Uterus (tissue), 4 donors: Measurements from ENCODE around the gene ELL2. TPM values are rescaled to one million over a fixed set of nuclear protein-coding genes. Genes with fewer than 3 reads are reported as not detected.
A peak's percentile ranks its signal among the peaks of the same experiment; 100 is the strongest.

Source experiments
- DNase-seq, 2 donors: peaks; one replicate each; pipeline ENCODE4 v3.0.0-alpha.2; 2019 to 2020
- H3K27ac ChIP-seq, 2 donors: fragments of 200-600 bp; sonication (generic); 1 replicate in 1 of 2; 2 replicates in 1 of 2; pipeline ENCODE4 v1.5.1; 2016 to 2018
- H3K27me3 ChIP-seq, 2 donors: fragments of 200-600 bp; sonication (generic); one replicate each; pipeline ENCODE4 v1.5.1; 2018 to 2019; ENCODE audit warnings: control low read depth in 1 of 2
- H3K36me3 ChIP-seq, 2 donors: fragments of 200-600 bp; sonication (generic); one replicate each; pipeline ENCODE4 v1.5.1; 2019; ENCODE audit warnings: control low read depth in 1 of 2
- H3K4me1 ChIP-seq, 2 donors: fragments of 200-600 bp; sonication (generic); one replicate each; pipeline ENCODE4 v1.5.1; 2018 to 2019; ENCODE audit warnings: control low read depth in 1 of 2
- H3K4me3 ChIP-seq, 2 donors: fragments of 200-600 bp; sonication (generic); 1 replicate in 1 of 2; 2 replicates in 1 of 2; pipeline ENCODE4 v1.5.1; 2018 to 2019; ENCODE audit warnings: mild to moderate bottlenecking in 1 of 2
- H3K9me3 ChIP-seq, 2 donors: fragments of 200-600 bp; sonication (generic); one replicate each; pipeline ENCODE4 v1.5.1; 2019; ENCODE audit warnings: control low read depth in 1 of 2
- POLR2A ChIP-seq, 2 donors: fragments of 450-650 bp; IDR thresholded peaks; one replicate each; pipeline ENCODE4 v1.6.1; 2016; ENCODE audit warnings: antibody characterized with exemption in 2 of 2, mild to moderate bottlenecking in 1 of 2, moderate library complexity in 1 of 2
- intact Hi-C: fragments of 100-400 bp; cut with DNase I; formaldehyde crosslinking; loops from one replicate; pipeline ENCODE4 v1.15.1; 2023; ENCODE audit warnings: low total_unique reads
- total RNA-seq, 4 donors: library from RNA; depleted of rRNA in 3 of 4; stranded (reverse); fragments of >200 nt in 3 of 4; gene quantifications; one replicate each; pipeline versions ENCODE4 v1.1.0 to v1.2.4, GENCODE V29; 2014 to 2023
- TF ChIP-seq, protein P1 (sequence below), 4 experiments: fragments of 200-600 bp in 2 of 4; fragments of 450-650 bp in 2 of 4; sonication (generic) in 2 of 4; IDR thresholded peaks; one replicate each; pipeline ENCODE4 v1.5.1; 2016 to 2019; ENCODE audit warnings: antibody characterized with exemption in 4 of 4, mild to moderate bottlenecking in 2 of 4, moderate library complexity in 1 of 4
- donor health status: DM: yes; HTN: yes; CAD: no.

The ELL2 gene
- total RNA-seq, 4 donors from 2014 or later, result 2.3 to 53.2 (median 16.0) TPM

DNA sequence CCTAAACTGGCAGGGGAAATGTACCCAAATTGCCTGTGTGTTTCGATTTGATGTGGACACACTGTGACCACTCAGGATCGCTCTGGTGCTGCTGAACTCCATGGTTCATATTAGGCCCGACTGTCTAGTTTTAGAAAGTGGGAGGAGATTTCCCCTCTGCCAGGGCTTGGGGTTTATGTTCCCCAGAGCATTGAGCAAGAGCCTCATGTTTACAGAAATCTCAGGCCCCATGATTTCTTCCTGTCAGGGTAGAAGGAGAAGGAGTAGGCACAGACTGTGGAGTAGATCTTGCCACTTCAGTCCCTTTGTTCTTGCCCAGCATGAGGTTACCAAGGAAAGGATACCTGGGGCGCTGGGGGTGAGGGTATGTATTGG lies 98.3 kb downstream of the ELL2 start:
- intact Hi-C loops, result no loop called here
- H3K9me3 ChIP-seq, result no peaks in the 10 kb centered on the region
- no peaks in the 10 kb centered on the region for H3K36me3 ChIP-seq
- no peaks in the 10 kb centered on the region for H3K27me3 ChIP-seq
- TF ChIP-seq, protein P1, sequence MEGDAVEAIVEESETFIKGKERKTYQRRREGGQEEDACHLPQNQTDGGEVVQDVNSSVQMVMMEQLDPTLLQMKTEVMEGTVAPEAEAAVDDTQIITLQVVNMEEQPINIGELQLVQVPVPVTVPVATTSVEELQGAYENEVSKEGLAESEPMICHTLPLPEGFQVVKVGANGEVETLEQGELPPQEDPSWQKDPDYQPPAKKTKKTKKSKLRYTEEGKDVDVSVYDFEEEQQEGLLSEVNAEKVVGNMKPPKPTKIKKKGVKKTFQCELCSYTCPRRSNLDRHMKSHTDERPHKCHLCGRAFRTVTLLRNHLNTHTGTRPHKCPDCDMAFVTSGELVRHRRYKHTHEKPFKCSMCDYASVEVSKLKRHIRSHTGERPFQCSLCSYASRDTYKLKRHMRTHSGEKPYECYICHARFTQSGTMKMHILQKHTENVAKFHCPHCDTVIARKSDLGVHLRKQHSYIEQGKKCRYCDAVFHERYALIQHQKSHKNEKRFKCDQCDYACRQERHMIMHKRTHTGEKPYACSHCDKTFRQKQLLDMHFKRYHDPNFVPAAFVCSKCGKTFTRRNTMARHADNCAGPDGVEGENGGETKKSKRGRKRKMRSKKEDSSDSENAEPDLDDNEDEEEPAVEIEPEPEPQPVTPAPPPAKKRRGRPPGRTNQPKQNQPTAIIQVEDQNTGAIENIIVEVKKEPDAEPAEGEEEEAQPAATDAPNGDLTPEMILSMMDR (IDR thresholded peaks at IDR 0.05), result no peak
- TF ChIP-seq POLR2A (IDR thresholded peaks at IDR 0.05), result peak in 1 of 2 donors; percentile 17
- no peak overlapping the region for H3K4me3 ChIP-seq
- H3K4me1 ChIP-seq, result peaks cover 0 to 8% of the 10 kb centered on the region in 2 donors
- peak in 1 of 2 donors; percentile 56 for DNase-seq
- peak overlapping the region; percentile 31 to 57 for H3K27ac ChIP-seq

DNA sequence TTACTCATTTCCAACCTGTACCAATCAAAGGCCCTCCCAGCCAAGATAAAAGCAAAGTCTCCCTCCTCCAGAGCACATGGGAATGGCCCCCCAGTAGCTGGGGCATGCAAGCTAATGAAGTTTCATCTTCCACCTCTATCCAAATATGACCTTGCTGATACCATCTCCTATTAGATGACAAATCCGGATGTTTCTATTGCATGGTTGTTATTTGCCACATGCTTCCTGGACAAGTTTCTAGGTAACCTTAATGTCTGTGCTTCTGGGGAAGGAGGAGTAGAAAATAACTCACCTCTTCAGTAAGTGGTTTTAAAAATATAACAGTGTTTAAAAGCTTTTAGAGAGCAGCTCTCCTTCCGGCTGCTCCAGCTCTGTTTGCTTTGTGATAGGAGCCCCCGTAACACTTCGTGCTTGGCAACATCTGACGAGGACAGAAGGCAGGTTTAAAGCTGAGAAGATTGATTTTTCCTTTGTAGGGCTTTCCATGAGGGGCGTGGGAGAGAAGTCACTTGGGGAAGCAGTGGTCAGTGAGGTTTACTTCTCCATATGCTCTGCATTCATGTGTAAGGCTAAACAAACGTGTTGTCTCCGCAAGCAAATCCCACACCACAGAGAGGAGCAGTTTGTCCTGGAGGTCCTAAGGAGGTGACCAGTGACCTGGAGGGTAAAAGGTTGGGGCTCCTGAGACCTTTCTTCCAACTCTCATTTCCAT lies 98.8 kb downstream of the ELL2 start:
- Histone ChIP-seq H3K4me1 (peaks cover 0 to 8% of the 10 kb centered on the region in 2 donors), H3K4me3 (no peak overlapping the region), H3K27ac (peak overlapping the region; percentile 31 to 57), H3K9me3 (no peaks in the 10 kb centered on the region), H3K27me3 (no peaks in the 10 kb centered on the region), H3K36me3 (no peaks in the 10 kb centered on the region)
- intact Hi-C loops, result no loop called here
- no peak for DNase-seq
- no peak for TF ChIP-seq POLR2A (IDR thresholded peaks at IDR 0.05)
- TF ChIP-seq, protein P1 (IDR thresholded peaks at IDR 0.05), result no peak

DNA sequence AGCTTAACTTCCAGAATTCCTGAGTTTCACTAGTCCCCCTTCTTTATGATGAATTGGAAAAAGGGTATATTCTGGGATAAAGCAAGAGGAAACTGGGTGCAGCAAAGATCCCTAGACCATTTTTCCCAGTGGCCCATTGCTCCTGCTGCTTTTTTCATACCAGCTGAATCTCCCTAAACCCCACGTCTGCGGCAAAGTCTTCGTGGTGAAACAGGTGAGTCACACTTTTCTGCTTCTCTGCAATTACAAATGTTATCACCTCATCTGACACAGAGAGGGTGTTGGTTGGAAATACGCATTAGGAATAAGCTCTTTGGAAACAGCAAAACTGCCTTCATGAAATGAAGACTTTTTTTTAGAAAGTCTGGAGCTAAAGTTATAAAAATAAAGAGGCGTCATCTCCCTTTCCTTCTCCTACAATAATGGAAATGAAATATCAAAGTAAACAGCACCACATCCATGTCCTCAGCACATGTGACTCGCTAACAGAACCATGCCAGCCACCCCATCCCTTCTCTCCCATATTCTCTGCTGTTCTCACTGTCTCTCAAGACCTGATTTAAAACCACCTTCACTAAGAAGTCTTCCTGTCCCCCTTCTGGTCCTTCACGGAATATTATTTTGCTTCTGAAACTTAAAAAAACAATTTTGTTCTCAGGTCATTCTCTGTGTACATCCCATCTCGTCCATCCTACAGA lies 99.6 kb downstream of the ELL2 start:
- Histone ChIP-seq H3K27ac (peak overlapping the region; percentile 18 to 57), H3K4me3 (no peak overlapping the region), H3K36me3 (no peaks in the 10 kb centered on the region), H3K27me3 (no peaks in the 10 kb centered on the region), H3K4me1 (peaks cover 0 to 8% of the 10 kb centered on the region in 2 donors), H3K9me3 (no peaks in the 10 kb centered on the region)
- no peak for DNase-seq
- intact Hi-C loops, result no loop called here
- no peak for TF ChIP-seq POLR2A (IDR thresholded peaks at IDR 0.05)
- TF ChIP-seq, protein P1 (IDR thresholded peaks at IDR 0.05), result no peak

DNA sequence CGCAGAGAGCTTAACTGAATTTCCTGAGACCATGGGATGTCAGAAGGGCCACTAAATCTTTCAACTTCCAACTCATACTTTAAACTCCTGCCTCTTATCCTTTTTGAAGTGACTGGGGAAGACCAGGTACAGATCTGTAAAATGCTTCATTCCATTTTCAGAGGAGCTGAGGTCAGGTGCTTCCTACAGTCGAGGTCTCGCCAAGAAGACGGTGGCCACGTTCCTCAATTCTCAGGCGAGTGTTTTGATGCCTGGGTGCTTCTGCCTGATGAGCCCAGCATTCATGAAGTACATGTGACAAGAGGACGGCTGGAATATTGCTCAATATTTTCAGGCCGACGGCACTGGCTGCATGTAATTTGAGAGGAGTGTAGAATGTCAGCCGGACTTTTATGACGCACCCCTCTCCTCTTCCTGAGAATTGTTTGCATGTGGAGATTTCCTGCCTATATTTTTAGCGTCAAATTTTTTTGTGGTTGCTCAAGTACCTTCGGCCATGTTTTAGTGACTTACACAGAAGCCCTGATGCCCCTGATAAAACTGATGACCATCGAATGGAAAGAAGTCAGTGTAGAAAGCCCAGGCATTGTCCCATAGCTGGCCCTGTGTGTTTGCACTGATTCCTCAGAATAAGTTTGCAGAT lies 100.3 kb downstream of the ELL2 start:
- Histone ChIP-seq H3K27me3 (no peaks in the 10 kb centered on the region), H3K36me3 (no peaks in the 10 kb centered on the region), H3K4me1 (peaks cover 0 to 8% of the 10 kb centered on the region in 2 donors), H3K4me3 (no peak overlapping the region), H3K9me3 (no peaks in the 10 kb centered on the region), H3K27ac (peak overlapping the region; percentile 18 to 55)
- intact Hi-C loops, result no loop called here
- peak; percentile 48 to 76 for DNase-seq
- no peak for TF ChIP-seq POLR2A (IDR thresholded peaks at IDR 0.05)
- TF ChIP-seq, protein P1 (IDR thresholded peaks at IDR 0.05), result no peak

DNA sequence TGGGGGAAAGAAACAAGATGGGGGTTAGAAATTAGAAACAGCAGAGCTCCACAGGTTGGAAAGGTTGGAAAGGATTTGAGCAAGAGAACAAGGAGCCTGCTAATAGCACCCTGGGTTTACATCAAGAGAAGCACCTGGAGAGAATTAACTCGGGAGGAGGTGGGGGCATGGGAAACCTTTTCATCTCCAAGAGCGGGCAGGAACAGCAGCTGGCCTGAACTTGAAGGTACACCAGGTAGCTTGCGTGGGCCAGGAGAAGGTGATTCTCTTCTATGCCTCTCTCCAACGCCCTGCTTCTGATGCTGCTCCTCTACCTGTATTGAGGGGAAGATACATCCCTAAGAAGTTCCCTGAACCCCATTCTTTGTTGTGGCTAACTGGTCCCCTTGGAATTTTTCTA lies 102.0 kb downstream of the ELL2 start:
- peaks cover 0 to 8% of the 10 kb centered on the region in 2 donors for H3K4me1 ChIP-seq
- DNase-seq, result no peak
- no peaks in the 10 kb centered on the region for H3K36me3 ChIP-seq
- no peaks in the 10 kb centered on the region for H3K9me3 ChIP-seq
- no peaks in the 10 kb centered on the region for H3K27me3 ChIP-seq
- intact Hi-C loops, result loop anchor here (5.0 kb wide), 1 partner anchor 478 kb away; no protein-coding TSS in a partner anchor
- H3K27ac ChIP-seq, result peak overlapping the region; percentile 44 to 79
- H3K4me3 ChIP-seq, result no peak overlapping the region
- TF ChIP-seq, protein P1 (IDR thresholded peaks at IDR 0.05), result no peak
- no peak for TF ChIP-seq POLR2A (IDR thresholded peaks at IDR 0.05)
